ENCODE results near the gene ZNF232. TPM values are rescaled to one million over a fixed set of nuclear protein-coding genes. Genes with fewer than 3 reads are reported as not detected.
"Not testable (repeated sequence)": the region's sequence is repeated elsewhere in the genome, so short reads cannot be mapped to it uniquely, and the experiment has no call there.

Gene ZNF232
- total RNA-seq, 1 donor: 5.2 TPM

- DNase-seq (ENCODE audit: low read depth): no peak
- TF ChIP-seq CTCF (IDR thresholded peaks at IDR 0.05; ENCODE audit: insufficient read depth, low read depth, low read length): no peak
- no peak overlapping the region for H3K4me3 ChIP-seq (ENCODE audit: low read depth, low read length)
Measured at GRCh38 chr17:5135726-5136579, 24.3 kb upstream of the ZNF232 start.

GRCh38 chr17:5135131-5135712 is 23.5 kb upstream of the ZNF232 start:
- DNase-seq (ENCODE audit: low read depth); H3K4me3 ChIP-seq (ENCODE audit: low read depth, low read length): not testable (repeated sequence)

- H3K4me3 ChIP-seq (ENCODE audit: low read depth, low read length); DNase-seq (ENCODE audit: low read depth): not testable (repeated sequence)
Measured at GRCh38 chr17:5134571-5134970, 22.9 kb upstream of the ZNF232 start.

GRCh38 chr17:5133961-5134360 is 22.3 kb upstream of the ZNF232 start:
- H3K4me3 ChIP-seq (ENCODE audit: low read depth, low read length); DNase-seq (ENCODE audit: low read depth): not testable (repeated sequence)

- TF ChIP-seq CTCF (IDR thresholded peaks at IDR 0.05; ENCODE audit: insufficient read depth, low read depth, low read length): no peak
- no peak overlapping the region for H3K4me3 ChIP-seq (ENCODE audit: low read depth, low read length)
- no peak for DNase-seq (ENCODE audit: low read depth)
Measured at GRCh38 chr17:5133311-5133710, 21.6 kb upstream of the ZNF232 start.

GRCh38 chr17:5132503-5133225 is 21.0 kb upstream of the ZNF232 start:
- not testable (repeated sequence) for DNase-seq (ENCODE audit: low read depth); H3K4me3 ChIP-seq (ENCODE audit: low read depth, low read length)

GRCh38 chr17:5131799-5132502 is 20.3 kb upstream of the ZNF232 start:
- not testable (repeated sequence) for DNase-seq (ENCODE audit: low read depth); H3K4me3 ChIP-seq (ENCODE audit: low read depth, low read length)

GRCh38 chr17:5131146-5131715 is 19.6 kb upstream of the ZNF232 start:
- TF ChIP-seq CTCF (IDR thresholded peaks at IDR 0.05; ENCODE audit: insufficient read depth, low read depth, low read length): no peak
- no peak overlapping the region for H3K4me3 ChIP-seq (ENCODE audit: low read depth, low read length)
- no peak for DNase-seq (ENCODE audit: low read depth)

GRCh38 chr17:5130687-5131086 is 19.0 kb upstream of the ZNF232 start:
- not testable (repeated sequence) for DNase-seq (ENCODE audit: low read depth)

GRCh38 chr17:5130261-5130660 is 18.6 kb upstream of the ZNF232 start:
- not testable (repeated sequence) for DNase-seq (ENCODE audit: low read depth); H3K4me3 ChIP-seq (ENCODE audit: low read depth, low read length)

More at GRCh38 chr17:5130687-5131086, 19.0 kb upstream of the ZNF232 start:
- H3K4me3 ChIP-seq (ENCODE audit: low read depth, low read length): not testable (repeated sequence)

- not testable (repeated sequence) for H3K4me3 ChIP-seq (ENCODE audit: low read depth, low read length); DNase-seq (ENCODE audit: low read depth)
Measured at GRCh38 chr17:5129770-5130169, 18.1 kb upstream of the ZNF232 start.

Data from fibroblast of villous mesenchyme (primary cell).